ENCODE results near the gene TRMT44. TPM values are rescaled to one million over a fixed set of nuclear protein-coding genes. Genes with fewer than 3 reads are reported as not detected.
A peak's percentile ranks its signal among the peaks of the same experiment; 100 is the strongest.

TRMT44 gene
- total RNA-seq, 4 donors from 2014 or later: 36.4 to 56.4 (median 43.9) TPM

- intact Hi-C loops (cut with DNase I): no loop called here
- 38 to 47% methylated on average over 6 of the region's 6 CpGs for WGBS, 2 donors
- no peak for TF ChIP-seq POLR2A (IDR thresholded peaks at IDR 0.05)
- TF ChIP-seq CTCF (IDR thresholded peaks at IDR 0.05): no peak
- Histone ChIP-seq H3K4me3 (replicated peaks in 1 of 3) (no peak overlapping the region), H3K4me1 (peaks cover 14 to 24% of the 10 kb centered on the region in 2 donors), H3K27me3 (no peaks in the 10 kb centered on the region), H3K27ac (peak overlapping the region; percentile 82 to 93 (median 85)), H3K36me3 (peaks cover 10 to 14% of the 10 kb centered on the region in 2 donors), H3K9me3 (no peaks in the 10 kb centered on the region)
- DNase-seq: peak; percentile 74 to 80
Measured at GRCh38 chr4:8461616-8462015, 21.0 kb downstream of the TRMT44 start.

- intact Hi-C loops (cut with DNase I): no loop called here
- no peaks in the 10 kb centered on the region for H3K9me3 ChIP-seq
- H3K4me1 ChIP-seq: peaks cover 14 to 24% of the 10 kb centered on the region in 2 donors
- no peaks in the 10 kb centered on the region for H3K27me3 ChIP-seq
- H3K4me3 ChIP-seq (replicated peaks in 1 of 3): no peak overlapping the region
- DNase-seq: no peak
- no peak for TF ChIP-seq POLR2A (IDR thresholded peaks at IDR 0.05)
- TF ChIP-seq CTCF (IDR thresholded peaks at IDR 0.05): no peak
- H3K36me3 ChIP-seq: peaks cover 10 to 19% of the 10 kb centered on the region in 2 donors
- 96% methylated on average over 9 of the region's 9 CpGs for WGBS, 2 donors
- no peak overlapping the region for H3K27ac ChIP-seq
Measured at GRCh38 chr4:8463811-8464210, 23.2 kb downstream of the TRMT44 start.

GRCh38 chr4:8464381-8464780 is 23.8 kb downstream of the TRMT44 start:
- Histone ChIP-seq H3K9me3 (no peaks in the 10 kb centered on the region), H3K36me3 (peaks cover 10 to 19% of the 10 kb centered on the region in 2 donors), H3K4me3 (replicated peaks in 1 of 3) (no peak overlapping the region), H3K4me1 (peaks cover 14 to 28% of the 10 kb centered on the region in 2 donors), H3K27me3 (no peaks in the 10 kb centered on the region), H3K27ac (no peak overlapping the region)
- TF ChIP-seq POLR2A (IDR thresholded peaks at IDR 0.05): no peak
- TF ChIP-seq CTCF (IDR thresholded peaks at IDR 0.05): no peak
- DNase-seq: no peak
- intact Hi-C loops (cut with DNase I): no loop called here
- 86 to 88% methylated on average over 14 of the region's 14 CpGs for WGBS, 2 donors

GRCh38 chr4:8465615-8466611 is 25.3 kb downstream of the TRMT44 start:
- H3K27me3 ChIP-seq: no peaks in the 10 kb centered on the region
- DNase-seq: peak in 1 of 2 donors; percentile 51
- peaks cover 12 to 23% of the 10 kb centered on the region in 2 donors for H3K4me1 ChIP-seq
- no peaks in the 10 kb centered on the region for H3K9me3 ChIP-seq
- TF ChIP-seq CTCF (IDR thresholded peaks at IDR 0.05) (no peak), POLR2A (IDR thresholded peaks at IDR 0.05) (no peak)
- H3K4me3 ChIP-seq (replicated peaks in 1 of 3): no peak overlapping the region
- 80 to 85% methylated on average over 29 of the region's 31 CpGs for WGBS, 2 donors
- intact Hi-C loops (cut with DNase I): loop anchor here (5.0 kb wide), 1 partner anchor 81 kb away; no protein-coding TSS in a partner anchor
- peaks cover 10 to 19% of the 10 kb centered on the region in 2 donors for H3K36me3 ChIP-seq
- no peak overlapping the region for H3K27ac ChIP-seq

- H3K36me3 ChIP-seq: peaks cover 10 to 19% of the 10 kb centered on the region in 2 donors
- 98 to 99% methylated on average over 15 to 18 of the region's 18 CpGs for WGBS, 2 donors
Measured at GRCh38 chr4:8467016-8467415, 26.4 kb downstream of the TRMT44 start.

More at GRCh38 chr4:8467016-8467415, 26.4 kb downstream of the TRMT44 start:
- H3K4me1 ChIP-seq: peaks cover 13 to 25% of the 10 kb centered on the region in 2 donors
- no peaks in the 10 kb centered on the region for H3K9me3 ChIP-seq
- no peaks in the 10 kb centered on the region for H3K27me3 ChIP-seq
- TF ChIP-seq CTCF (IDR thresholded peaks at IDR 0.05) (no peak), POLR2A (IDR thresholded peaks at IDR 0.05) (no peak)
- intact Hi-C loops (cut with DNase I): loop anchor here (5.0 kb wide), 1 partner anchor 80 kb away; no protein-coding TSS in a partner anchor
- DNase-seq: no peak
- H3K4me3 ChIP-seq (replicated peaks in 1 of 3): no peak overlapping the region
- H3K27ac ChIP-seq: no peak overlapping the region

Measured in thyroid gland (tissue), 4 donors.